ENCODE measurements around the gene RGS6.

DNA sequence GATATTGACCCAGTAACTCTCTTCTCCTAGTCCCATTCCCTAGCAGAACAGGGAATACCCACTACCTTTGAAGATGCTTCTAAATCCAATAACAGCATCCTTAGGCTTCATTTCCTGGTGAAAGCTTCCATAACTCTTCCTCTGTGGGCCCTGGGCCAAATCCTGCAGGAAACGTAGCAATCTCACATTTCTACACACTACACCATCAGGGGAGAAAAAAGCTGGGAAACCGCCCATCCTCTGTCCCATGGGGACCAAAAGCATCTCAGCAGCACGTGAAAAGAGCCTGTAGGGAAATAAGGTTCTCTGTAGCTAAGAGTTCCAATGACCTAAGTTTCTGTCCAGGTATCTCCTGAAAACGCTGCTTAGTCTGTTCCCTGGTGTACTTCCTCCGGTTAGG lies 621.4 kb downstream of the RGS6 start:
- TF ChIP-seq, protein P1, sequence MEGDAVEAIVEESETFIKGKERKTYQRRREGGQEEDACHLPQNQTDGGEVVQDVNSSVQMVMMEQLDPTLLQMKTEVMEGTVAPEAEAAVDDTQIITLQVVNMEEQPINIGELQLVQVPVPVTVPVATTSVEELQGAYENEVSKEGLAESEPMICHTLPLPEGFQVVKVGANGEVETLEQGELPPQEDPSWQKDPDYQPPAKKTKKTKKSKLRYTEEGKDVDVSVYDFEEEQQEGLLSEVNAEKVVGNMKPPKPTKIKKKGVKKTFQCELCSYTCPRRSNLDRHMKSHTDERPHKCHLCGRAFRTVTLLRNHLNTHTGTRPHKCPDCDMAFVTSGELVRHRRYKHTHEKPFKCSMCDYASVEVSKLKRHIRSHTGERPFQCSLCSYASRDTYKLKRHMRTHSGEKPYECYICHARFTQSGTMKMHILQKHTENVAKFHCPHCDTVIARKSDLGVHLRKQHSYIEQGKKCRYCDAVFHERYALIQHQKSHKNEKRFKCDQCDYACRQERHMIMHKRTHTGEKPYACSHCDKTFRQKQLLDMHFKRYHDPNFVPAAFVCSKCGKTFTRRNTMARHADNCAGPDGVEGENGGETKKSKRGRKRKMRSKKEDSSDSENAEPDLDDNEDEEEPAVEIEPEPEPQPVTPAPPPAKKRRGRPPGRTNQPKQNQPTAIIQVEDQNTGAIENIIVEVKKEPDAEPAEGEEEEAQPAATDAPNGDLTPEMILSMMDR (conservative IDR thresholded peaks at IDR 0.05; ENCODE audit: low read depth, low read length), result no peak
- TF ChIP-seq SMC3 (IDR thresholded peaks at IDR 0.05; ENCODE audit: low read depth, low read length), result no peak
- TF ChIP-seq RAD21 (IDR thresholded peaks at IDR 0.05; ENCODE audit: low read length), result no peak
- TF ChIP-seq RFX5 (IDR thresholded peaks at IDR 0.05; ENCODE audit: low read depth, low read length), result no peak
